ENCODE data around the gene BABAM2.

Gene BABAM2

GRCh38 chr2:27857417-27858172 is 32.9 kb upstream of the BABAM2 start:
- Histone ChIP-seq H3K4me3 (ENCODE audit: low read depth, low read length) (no peak overlapping the region), H3K27ac (ENCODE audit: extremely low read depth, low read depth, low read length) (no peak overlapping the region), H3K9me3 (ENCODE audit: control insufficient read depth, insufficient read depth, low read depth, low read length) (peaks cover 2% of the 10 kb centered on the region; the same call in 1 of the 2 replicates), H3K36me3 (ENCODE audit: control insufficient read depth in 2 of 2, insufficient read depth in 1 of 2, low read length in 2 of 2) (no peaks in the 10 kb centered on the region), H3K4me1 (ENCODE audit: control insufficient read depth, insufficient read depth, low read length) (no peaks in the 10 kb centered on the region)
- TF ChIP-seq ATF2 (tag by site-specific recombination; IDR thresholded peaks at IDR 0.05; ENCODE audit: low read depth) (no peak), ZNF146 (tag by site-specific recombination; IDR thresholded peaks at IDR 0.05) (peak; percentile 72)
- ChIA-PET POLR2A (no interaction called here), CTCF (interaction anchor here (0.7 to 0.8 kb wide), 2 partner anchors 53 to 135 kb away, joined by 3 to 5 read pairs; no protein-coding TSS in a partner anchor)

- H3K36me3 ChIP-seq (ENCODE audit: control insufficient read depth in 2 of 2, insufficient read depth in 1 of 2, low read length in 2 of 2), result no peaks in the 10 kb centered on the region
- no peaks in the 10 kb centered on the region for H3K4me1 ChIP-seq (ENCODE audit: control insufficient read depth, insufficient read depth, low read length)
- ChIA-PET POLR2A (interaction anchor here (0.6 kb wide), 1 partner anchor 34 kb away, joined by 5 read pairs; no protein-coding TSS in a partner anchor), CTCF (interaction anchor here (1.5 kb wide), 1 partner anchor 13 kb away, joined by 5 read pairs; no protein-coding TSS in a partner anchor)
- no peak overlapping the region for H3K27ac ChIP-seq (ENCODE audit: extremely low read depth, low read depth, low read length)
- TF ChIP-seq ZNF776 (tag by site-specific recombination; IDR thresholded peaks at IDR 0.05; ENCODE audit: borderline replicate concordance), result no peak
- no peak for TF ChIP-seq GLI2 (tag by site-specific recombination; IDR thresholded peaks at IDR 0.05; ENCODE audit: borderline replicate concordance, low read depth)
- TF ChIP-seq, protein P1, sequence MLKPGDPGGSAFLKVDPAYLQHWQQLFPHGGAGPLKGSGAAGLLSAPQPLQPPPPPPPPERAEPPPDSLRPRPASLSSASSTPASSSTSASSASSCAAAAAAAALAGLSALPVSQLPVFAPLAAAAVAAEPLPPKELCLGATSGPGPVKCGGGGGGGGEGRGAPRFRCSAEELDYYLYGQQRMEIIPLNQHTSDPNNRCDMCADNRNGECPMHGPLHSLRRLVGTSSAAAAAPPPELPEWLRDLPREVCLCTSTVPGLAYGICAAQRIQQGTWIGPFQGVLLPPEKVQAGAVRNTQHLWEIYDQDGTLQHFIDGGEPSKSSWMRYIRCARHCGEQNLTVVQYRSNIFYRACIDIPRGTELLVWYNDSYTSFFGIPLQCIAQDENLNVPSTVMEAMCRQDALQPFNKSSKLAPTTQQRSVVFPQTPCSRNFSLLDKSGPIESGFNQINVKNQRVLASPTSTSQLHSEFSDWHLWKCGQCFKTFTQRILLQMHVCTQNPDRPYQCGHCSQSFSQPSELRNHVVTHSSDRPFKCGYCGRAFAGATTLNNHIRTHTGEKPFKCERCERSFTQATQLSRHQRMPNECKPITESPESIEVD (tag by site-specific recombination; IDR thresholded peaks at IDR 0.05), result no peak
- TF ChIP-seq REST (tag by site-specific recombination; IDR thresholded peaks at IDR 0.05), result no peak
- TF ChIP-seq ZNF274 (IDR thresholded peaks at IDR 0.05; ENCODE audit: low read length), result no peak
- no peak for TF ChIP-seq ZNF274 (tag by site-specific recombination; IDR thresholded peaks at IDR 0.05; ENCODE audit: borderline replicate concordance)
- no peak for TF ChIP-seq ZNF585B (tag by site-specific recombination; IDR thresholded peaks at IDR 0.05)
- no peak for TF ChIP-seq IKZF3 (tag by site-specific recombination; IDR thresholded peaks at IDR 0.05)
- no peak for TF ChIP-seq ZNF157 (tag by site-specific recombination; IDR thresholded peaks at IDR 0.05)
- no peak for TF ChIP-seq HOXC10 (CRISPR knock-in tag; IDR thresholded peaks at IDR 0.05)
- no peak for TF ChIP-seq ZNF335 (tag by site-specific recombination; conservative IDR thresholded peaks at IDR 0.05)
- no peak for TF ChIP-seq ZNF704 (tag by site-specific recombination; IDR thresholded peaks at IDR 0.05)
- TF ChIP-seq ZNF302 (tag by site-specific recombination; IDR thresholded peaks at IDR 0.05; ENCODE audit: low read depth), result no peak
- no peak for TF ChIP-seq ZNF660 (tag by site-specific recombination; IDR thresholded peaks at IDR 0.05)
- TF ChIP-seq ZNF777 (tag by site-specific recombination; IDR thresholded peaks at IDR 0.05; ENCODE audit: borderline replicate concordance), result no peak
- no peak overlapping the region for H3K4me3 ChIP-seq (ENCODE audit: low read depth, low read length)
- H3K9me3 ChIP-seq (ENCODE audit: control insufficient read depth, insufficient read depth, low read depth, low read length), result peaks cover 2% of the 10 kb centered on the region; the same call in 1 of the 2 replicates
Measured at GRCh38 chr2:27860111-27860510, 30.4 kb upstream of the BABAM2 start.
